Spleen (tissue), 7 donors: Measurements from ENCODE around the gene GDAP1L1.

Experiments used
- POLR2A ChIP-seq, 3 donors: fragments of 450-650 bp; IDR thresholded peaks; one replicate each; pipeline ENCODE4 v1.5.1; 2017; ENCODE audit warnings: antibody characterized with exemption in 3 of 3, mild to moderate bottlenecking in 1 of 3
- POLR2AphosphoS5 ChIP-seq, 3 donors: sonication (generic); formaldehyde crosslinking; IDR thresholded peaks; one replicate each; pipeline ENCODE4 v1.5.1; 2017; ENCODE audit warnings: antibody characterized with exemption in 3 of 3
- TF ChIP-seq, protein P1 (sequence below), 11 experiments: fragments of 200-600 bp in 7 of 11; fragments of 450-650 bp in 4 of 11; sonication (generic) in 4 of 11; IDR thresholded peaks in 8 of 11; conservative IDR thresholded peaks in 3 of 11; 1 replicate in 7 of 11; 2 replicates in 4 of 11; pipeline versions ENCODE4 v1.4.0 to v1.8.0; 2016 to 2021; ENCODE audit warnings: antibody characterized with exemption in 11 of 11, inconsistent platforms in 4 of 11, mild to moderate bottlenecking in 1 of 11
- donor health status: DM: no; HTN: no; CAD: no; lungs with moderate emphysema.
- donor health status: DM: no; HTN: no; CAD: no.
- donor health status: DM: no; HTN: no; CAD: no.

DNA sequence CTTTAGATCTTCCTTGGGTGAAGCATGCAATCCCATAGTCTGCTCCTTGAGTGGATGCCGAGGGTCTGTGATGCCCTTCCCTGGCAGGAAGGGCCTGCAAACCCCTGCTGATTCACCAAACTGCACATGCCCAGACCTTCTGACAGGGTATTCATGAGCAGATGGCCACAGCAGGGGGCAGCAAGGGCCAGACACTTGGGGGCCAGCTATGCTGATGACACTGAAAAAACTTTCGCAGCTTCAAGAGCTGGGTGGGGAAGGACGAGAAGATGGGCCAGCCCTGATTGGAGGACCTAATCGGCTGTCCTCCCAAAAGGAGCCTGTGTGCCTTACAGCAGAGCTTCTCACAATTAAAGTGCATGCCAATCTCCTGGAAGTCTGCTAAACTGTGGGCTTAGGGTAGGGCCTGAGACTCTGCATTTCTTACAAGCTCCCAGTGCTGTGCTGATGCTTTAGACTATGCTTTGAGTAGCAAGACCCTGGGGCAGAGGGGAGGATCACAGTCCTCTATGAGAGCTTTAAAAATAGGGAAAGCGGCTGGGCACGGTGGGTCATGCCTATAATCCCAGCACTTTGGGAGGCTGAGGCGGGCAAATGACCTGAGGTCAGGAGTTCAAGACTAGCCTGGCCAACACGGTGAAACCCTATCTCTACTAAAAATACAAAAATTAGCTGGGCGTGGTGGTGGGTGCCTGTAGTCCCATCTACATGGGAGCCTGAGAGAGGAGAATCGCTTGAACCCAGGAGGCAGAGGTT lies 15.2 kb upstream of the GDAP1L1 start:
- TF ChIP-seq POLR2A (IDR thresholded peaks at IDR 0.05): no peak
- TF ChIP-seq, protein P1, sequence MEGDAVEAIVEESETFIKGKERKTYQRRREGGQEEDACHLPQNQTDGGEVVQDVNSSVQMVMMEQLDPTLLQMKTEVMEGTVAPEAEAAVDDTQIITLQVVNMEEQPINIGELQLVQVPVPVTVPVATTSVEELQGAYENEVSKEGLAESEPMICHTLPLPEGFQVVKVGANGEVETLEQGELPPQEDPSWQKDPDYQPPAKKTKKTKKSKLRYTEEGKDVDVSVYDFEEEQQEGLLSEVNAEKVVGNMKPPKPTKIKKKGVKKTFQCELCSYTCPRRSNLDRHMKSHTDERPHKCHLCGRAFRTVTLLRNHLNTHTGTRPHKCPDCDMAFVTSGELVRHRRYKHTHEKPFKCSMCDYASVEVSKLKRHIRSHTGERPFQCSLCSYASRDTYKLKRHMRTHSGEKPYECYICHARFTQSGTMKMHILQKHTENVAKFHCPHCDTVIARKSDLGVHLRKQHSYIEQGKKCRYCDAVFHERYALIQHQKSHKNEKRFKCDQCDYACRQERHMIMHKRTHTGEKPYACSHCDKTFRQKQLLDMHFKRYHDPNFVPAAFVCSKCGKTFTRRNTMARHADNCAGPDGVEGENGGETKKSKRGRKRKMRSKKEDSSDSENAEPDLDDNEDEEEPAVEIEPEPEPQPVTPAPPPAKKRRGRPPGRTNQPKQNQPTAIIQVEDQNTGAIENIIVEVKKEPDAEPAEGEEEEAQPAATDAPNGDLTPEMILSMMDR (IDR thresholded peaks at IDR 0.05 in 8 of 11, conservative IDR thresholded peaks at IDR 0.05 in 3 of 11): no peak
- no peak for TF ChIP-seq POLR2AphosphoS5 (IDR thresholded peaks at IDR 0.05)
